GM06990 (cell line): ENCODE data around the gene POLR2A.

Source experiments
- DNase-seq: peaks from one replicate; pipeline ENCODE4 v3.0.0-alpha.2; 2011; ENCODE audit not compliant: insufficient read length; ENCODE audit errors: extremely low read depth
- H3K27me3 ChIP-seq: replicated peaks from 2 replicates; pipeline ENCODE4 v1.6.0; 2011; ENCODE audit warnings: low read length; ENCODE audit not compliant: control insufficient read depth, insufficient read depth
- H3K36me3 ChIP-seq: 2 replicates; pipeline ENCODE4 v1.5.1; 2011; ENCODE audit warnings: low read length; ENCODE audit not compliant: control insufficient read depth, insufficient read depth
- H3K4me3 ChIP-seq: replicated peaks from 2 replicates; pipeline ENCODE4 v1.5.1; 2011; ENCODE audit warnings: low read depth, mild to moderate bottlenecking, control low read depth, low read length
- TF ChIP-seq, protein P1 (sequence below): IDR thresholded peaks from 2 replicates; pipeline ENCODE4 v1.5.1; 2011; ENCODE audit warnings: low read length, control low read depth, mild to moderate bottlenecking, inconsistent platforms; ENCODE audit not compliant: insufficient read depth, poor library complexity, severe bottlenecking

The POLR2A gene

GRCh38 chr17:7523033-7523432 is 38.9 kb downstream of the POLR2A start:
- Histone ChIP-seq H3K27me3 (no peaks in the 10 kb centered on the region), H3K4me3 (no peak overlapping the region), H3K36me3 (no peaks in the 10 kb centered on the region)
- TF ChIP-seq, protein P1, sequence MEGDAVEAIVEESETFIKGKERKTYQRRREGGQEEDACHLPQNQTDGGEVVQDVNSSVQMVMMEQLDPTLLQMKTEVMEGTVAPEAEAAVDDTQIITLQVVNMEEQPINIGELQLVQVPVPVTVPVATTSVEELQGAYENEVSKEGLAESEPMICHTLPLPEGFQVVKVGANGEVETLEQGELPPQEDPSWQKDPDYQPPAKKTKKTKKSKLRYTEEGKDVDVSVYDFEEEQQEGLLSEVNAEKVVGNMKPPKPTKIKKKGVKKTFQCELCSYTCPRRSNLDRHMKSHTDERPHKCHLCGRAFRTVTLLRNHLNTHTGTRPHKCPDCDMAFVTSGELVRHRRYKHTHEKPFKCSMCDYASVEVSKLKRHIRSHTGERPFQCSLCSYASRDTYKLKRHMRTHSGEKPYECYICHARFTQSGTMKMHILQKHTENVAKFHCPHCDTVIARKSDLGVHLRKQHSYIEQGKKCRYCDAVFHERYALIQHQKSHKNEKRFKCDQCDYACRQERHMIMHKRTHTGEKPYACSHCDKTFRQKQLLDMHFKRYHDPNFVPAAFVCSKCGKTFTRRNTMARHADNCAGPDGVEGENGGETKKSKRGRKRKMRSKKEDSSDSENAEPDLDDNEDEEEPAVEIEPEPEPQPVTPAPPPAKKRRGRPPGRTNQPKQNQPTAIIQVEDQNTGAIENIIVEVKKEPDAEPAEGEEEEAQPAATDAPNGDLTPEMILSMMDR: peak; percentile 56
- DNase-seq: no peak

DNA sequence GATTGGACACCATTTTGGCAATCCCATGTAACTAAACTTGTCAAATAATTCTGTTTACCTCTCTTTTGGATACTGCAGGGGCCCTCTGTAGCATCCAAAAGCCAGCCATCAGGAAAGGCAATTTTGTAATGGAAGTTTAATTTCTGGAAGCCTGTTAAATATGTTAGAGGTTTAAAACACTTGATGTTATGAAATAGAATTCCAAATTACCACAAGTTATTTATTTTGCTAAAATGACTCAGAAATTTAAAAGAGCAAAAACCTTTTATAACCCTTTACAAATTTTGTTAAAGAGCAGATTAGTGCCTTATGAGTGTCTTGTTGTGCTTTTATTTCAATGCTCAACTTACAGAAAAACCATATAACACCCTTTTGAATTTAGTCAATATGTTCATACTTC is 44.7 kb downstream of the POLR2A start:
- no peak for DNase-seq
- TF ChIP-seq, protein P1: no peak
- H3K27me3 ChIP-seq: no peaks in the 10 kb centered on the region
- no peaks in the 10 kb centered on the region for H3K36me3 ChIP-seq
- no peak overlapping the region for H3K4me3 ChIP-seq

GRCh38 chr17:7530023-7530900 is 46.1 kb downstream of the POLR2A start:
- DNase-seq: no peak
- TF ChIP-seq, protein P1: no peak
- Histone ChIP-seq H3K27me3 (no peaks in the 10 kb centered on the region), H3K36me3 (no peaks in the 10 kb centered on the region), H3K4me3 (no peak overlapping the region)

DNA sequence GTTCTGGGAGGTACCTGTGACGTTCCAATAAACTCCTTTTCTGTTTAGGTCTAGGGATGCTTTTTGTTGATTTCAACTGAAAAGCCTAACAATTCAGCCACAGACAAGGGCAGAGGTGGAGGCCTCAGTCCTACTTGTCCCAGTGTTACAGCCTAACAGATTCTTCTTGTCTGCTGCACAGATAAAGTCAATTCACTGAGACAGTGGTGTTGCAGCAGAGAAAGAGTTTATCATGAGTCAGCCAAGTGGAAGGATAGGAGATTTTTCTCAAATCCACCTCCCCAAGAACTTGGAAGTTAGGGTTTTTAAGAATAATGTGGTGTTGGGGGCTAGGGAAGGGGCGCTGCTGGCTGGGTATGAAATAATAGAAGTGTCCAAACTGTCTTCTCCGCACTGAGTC is 53.9 kb downstream of the POLR2A start:
- Histone ChIP-seq H3K36me3 (no peaks in the 10 kb centered on the region), H3K4me3 (no peak overlapping the region), H3K27me3 (no peaks in the 10 kb centered on the region)
- DNase-seq: no peak
- TF ChIP-seq, protein P1: no peak

DNA sequence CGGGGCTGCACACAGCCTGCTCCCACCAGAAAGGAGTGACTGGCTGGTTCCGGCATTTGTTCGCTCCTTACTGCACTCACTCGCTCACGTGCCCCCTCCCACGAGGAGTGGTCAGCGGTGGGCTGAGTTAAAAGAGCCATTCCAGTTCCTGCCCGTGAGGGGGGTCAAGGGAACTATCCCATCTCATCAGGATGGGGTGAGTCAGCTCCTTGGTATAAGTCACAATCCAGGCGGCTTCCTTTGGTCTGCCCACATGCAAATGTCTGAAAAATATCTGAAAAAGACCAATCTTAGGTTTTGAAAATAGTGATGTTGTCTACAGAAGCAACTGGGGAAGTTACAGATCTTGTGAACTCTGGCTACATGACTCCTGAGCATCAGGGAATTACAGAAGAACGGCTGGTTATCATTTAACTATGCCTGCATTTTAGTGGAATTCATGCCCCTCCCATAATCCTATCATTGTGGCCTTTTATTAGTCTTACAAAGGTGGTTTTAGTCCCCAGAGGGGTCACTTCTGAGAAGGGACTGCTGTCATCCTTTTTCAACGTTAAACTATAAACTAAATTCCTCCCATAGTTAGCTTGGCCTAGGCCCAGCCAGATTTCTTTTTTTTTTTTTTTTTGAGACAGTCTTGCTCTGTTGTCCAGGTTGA is 54.9 kb downstream of the POLR2A start:
- no peak overlapping the region for H3K4me3 ChIP-seq
- no peaks in the 10 kb centered on the region for H3K36me3 ChIP-seq
- TF ChIP-seq, protein P1: no peak
- H3K27me3 ChIP-seq: no peaks in the 10 kb centered on the region
- DNase-seq: no peak
